Activated CD8-positive, alpha-beta T cell treated with anti-CD3 and anti-CD28 coated beads for 36 hours (primary cell): ENCODE data around the gene PIK3CB. TPM values are rescaled to one million over a fixed set of nuclear protein-coding genes. Genes with fewer than 3 reads are reported as not detected.
"Not testable (repeated sequence)": the region's sequence is repeated elsewhere in the genome, so short reads cannot be mapped to it uniquely, and the experiment has no call there.

ENCODE experiments used
- ATAC-seq: fragments of 200-7000 bp; cut with Tn5 transposase; one replicate; pipeline ENCODE4 v1.10.0; 2021; ENCODE audit warnings: mild to moderate bottlenecking, moderate library complexity
- CTCF ChIA-PET: fragments of 350-600 bp; sonication (Branson Sonifier 250); formaldehyde crosslinking; loops from one replicate; lab custom pipeline; 2021; ENCODE audit warnings: antibody characterized with exemption; lab: Charles Lee
- POLR2A ChIA-PET: fragments of 350-600 bp; sonication (Branson Sonifier 250); formaldehyde crosslinking; loops from one replicate; lab custom pipeline; 2021; ENCODE audit warnings: antibody characterized with exemption; lab: Charles Lee
- DNase-seq: peaks from one replicate; pipeline ENCODE4 v3.0.0-alpha.2; 2020
- H3K27ac Mint-ChIP-seq: one replicate; pipeline ENCODE4 v1.8.0; 2021; ENCODE audit warnings: mild to moderate bottlenecking, mixed read lengths
- H3K27me3 Mint-ChIP-seq: one replicate; pipeline ENCODE4 v1.8.0; 2021; ENCODE audit warnings: mixed read lengths
- H3K36me3 Mint-ChIP-seq: one replicate; pipeline ENCODE4 v1.8.0; 2021; ENCODE audit warnings: low read depth, mixed read lengths
- H3K4me1 Mint-ChIP-seq: one replicate; pipeline ENCODE4 v1.8.0; 2021; ENCODE audit warnings: low read depth, mixed read lengths
- H3K4me3 Mint-ChIP-seq: one replicate; pipeline ENCODE4 v1.8.0; 2021; ENCODE audit warnings: mild to moderate bottlenecking, moderate library complexity, mixed read lengths
- H3K9me3 Mint-ChIP-seq: one replicate; pipeline ENCODE4 v1.8.0; 2021; ENCODE audit warnings: mixed read lengths
- CTCF ChIP-seq: fragments of 200-600 bp; IDR thresholded peaks from one replicate; pipeline ENCODE4 v1.8.0; 2022; ENCODE audit warnings: antibody characterized with exemption, mild to moderate bottlenecking
- intact Hi-C: fragments of 100-400 bp; cut with micrococcal nuclease; formaldehyde crosslinking; loops from one replicate; pipeline ENCODE4 v1.10.0; 2022
- total RNA-seq, 2 experiments: library from RNA; stranded (reverse); gene quantifications; one replicate each; pipeline ENCODE4 v1.2.3, GENCODE V29; 2021

Gene PIK3CB
- total RNA-seq, 2 experiments from 2014 or later = 12.4 to 13.4 TPM

- no peak overlapping the region for H3K4me3 Mint-ChIP-seq
- peaks cover 12% of the 10 kb centered on the region for H3K36me3 Mint-ChIP-seq
- ChIA-PET POLR2A (no interaction called here), CTCF (interaction anchor here (1.0 to 2.2 kb wide), 2 partner anchors 184 to 191 kb away, joined by 4 to 6 read pairs; no protein-coding TSS in a partner anchor)
- intact Hi-C loops = no loop called here
- ATAC-seq (no peak), DNase-seq (no peak)
- TF ChIP-seq CTCF = no peak
- H3K9me3 Mint-ChIP-seq = no peaks in the 10 kb centered on the region
- H3K27me3 Mint-ChIP-seq = no peaks in the 10 kb centered on the region
- H3K27ac Mint-ChIP-seq = no peak overlapping the region
- no peaks in the 10 kb centered on the region for H3K4me1 Mint-ChIP-seq
Measured at GRCh38 chr3:138732456-138732855, 102.3 kb downstream of the PIK3CB start.

DNA sequence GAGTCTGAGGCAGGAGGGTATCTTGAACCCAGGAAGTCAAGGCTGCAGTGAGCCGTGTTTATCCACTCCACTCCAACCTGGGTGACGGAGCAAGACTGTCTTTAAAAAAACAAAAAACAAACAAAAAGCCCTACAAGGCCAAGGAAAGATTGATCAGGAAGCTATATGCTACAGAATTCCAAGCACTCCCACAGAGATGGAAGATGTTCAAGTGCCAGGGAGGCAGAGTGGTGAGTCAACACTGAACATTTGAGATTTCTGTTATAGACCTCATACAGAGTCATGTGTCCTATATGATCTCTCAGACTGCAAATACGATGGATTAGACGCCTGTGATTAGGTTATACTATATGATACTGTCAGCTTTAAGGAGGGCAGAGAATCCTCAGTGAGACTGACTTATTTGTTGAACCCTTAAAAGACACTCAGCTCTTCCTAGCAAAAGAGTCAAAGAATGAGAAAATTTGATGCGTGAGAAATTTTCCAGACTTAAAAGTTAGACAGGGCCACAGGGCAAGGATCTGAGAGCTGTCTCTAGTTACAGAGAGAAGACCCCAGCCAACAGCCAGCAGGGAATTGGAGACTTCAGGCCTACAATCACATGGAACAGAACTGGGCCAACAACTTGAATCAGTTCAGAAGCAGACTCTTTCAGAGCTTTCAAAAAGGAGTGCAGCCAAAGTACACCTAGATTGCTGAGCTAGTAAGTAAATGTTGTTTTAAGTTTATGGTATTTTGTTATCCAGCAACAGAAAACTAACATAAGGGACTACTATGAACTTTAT lies 107.6 kb downstream of the PIK3CB start:
- peaks cover 13% of the 10 kb centered on the region for H3K4me1 Mint-ChIP-seq
- peaks cover 6% of the 10 kb centered on the region for H3K36me3 Mint-ChIP-seq
- no peak overlapping the region for H3K27ac Mint-ChIP-seq
- no peak overlapping the region for H3K4me3 Mint-ChIP-seq
- CTCF ChIA-PET = interaction anchor here (0.9 to 1.0 kb wide), 2 partner anchors 11 to 126 kb away, joined by 3 to 4 read pairs; no protein-coding TSS in a partner anchor
- no peaks in the 10 kb centered on the region for H3K9me3 Mint-ChIP-seq
- DNase-seq (no peak), ATAC-seq (no peak)
- no peak for TF ChIP-seq CTCF
- intact Hi-C loops = no loop called here
- POLR2A ChIA-PET = no interaction called here
- no peaks in the 10 kb centered on the region for H3K27me3 Mint-ChIP-seq

DNA sequence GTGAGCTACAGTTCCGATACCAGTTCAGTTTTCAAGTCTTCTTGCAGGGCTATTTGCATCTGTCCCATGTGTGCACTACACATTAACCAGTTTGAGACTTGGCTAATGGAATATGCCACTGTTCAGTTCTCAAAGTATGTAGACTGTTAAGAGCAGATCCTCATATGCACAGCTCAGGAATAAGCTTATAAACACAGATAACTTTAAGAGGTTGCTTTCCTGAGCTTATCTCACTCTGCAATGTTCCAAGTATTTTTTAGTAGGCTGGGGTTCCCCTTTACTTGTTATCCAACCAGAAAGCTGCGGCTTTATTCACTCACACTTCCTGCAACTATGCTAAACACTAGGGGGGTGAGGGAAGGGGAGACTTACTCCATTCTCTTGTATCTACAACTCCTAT lies 108.7 kb downstream of the PIK3CB start:
- H3K27me3 Mint-ChIP-seq, POLR2A ChIA-PET, H3K9me3 Mint-ChIP-seq, H3K36me3 Mint-ChIP-seq, H3K27ac Mint-ChIP-seq, H3K4me3 Mint-ChIP-seq, DNase-seq, intact Hi-C loops: not testable (repeated sequence)
- ATAC-seq = peak; percentile 45
- H3K4me1 Mint-ChIP-seq = peaks cover 13% of the 10 kb centered on the region
- CTCF ChIA-PET = interaction anchor here (0.9 kb wide), 1 partner anchor 190 kb away, joined by 4 read pairs; no protein-coding TSS in a partner anchor

DNA sequence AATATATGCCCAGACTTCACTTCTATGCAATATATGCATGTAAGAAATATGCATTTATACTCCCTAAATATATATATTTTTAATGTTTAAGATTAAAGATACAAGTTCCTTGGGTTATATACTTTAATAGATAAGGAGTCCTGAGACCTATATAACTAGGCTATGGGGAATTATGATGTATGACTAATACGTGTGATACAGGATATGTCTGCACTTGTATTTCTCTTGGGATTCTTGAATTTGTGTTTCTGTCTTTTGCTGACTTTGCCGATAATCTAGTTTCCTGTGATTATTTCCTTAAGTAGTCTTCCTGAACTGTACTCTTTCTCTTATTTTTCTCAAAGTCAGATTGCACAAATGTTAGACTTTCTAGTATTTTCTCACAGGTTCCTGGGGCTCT lies 109.6 kb downstream of the PIK3CB start:
- H3K27me3 Mint-ChIP-seq = no peaks in the 10 kb centered on the region
- no peak overlapping the region for H3K4me3 Mint-ChIP-seq
- POLR2A ChIA-PET = no interaction called here
- CTCF ChIA-PET = interaction anchor here (1.4 kb wide), 1 partner anchor 191 kb away, joined by 5 read pairs; no protein-coding TSS in a partner anchor
- TF ChIP-seq CTCF = no peak
- no peak overlapping the region for H3K27ac Mint-ChIP-seq
- no peak for ATAC-seq
- intact Hi-C loops = no loop called here
- DNase-seq = no peak
- H3K9me3 Mint-ChIP-seq = no peaks in the 10 kb centered on the region
- H3K4me1 Mint-ChIP-seq = peaks cover 13% of the 10 kb centered on the region
- H3K36me3 Mint-ChIP-seq = peaks cover 4% of the 10 kb centered on the region

DNA sequence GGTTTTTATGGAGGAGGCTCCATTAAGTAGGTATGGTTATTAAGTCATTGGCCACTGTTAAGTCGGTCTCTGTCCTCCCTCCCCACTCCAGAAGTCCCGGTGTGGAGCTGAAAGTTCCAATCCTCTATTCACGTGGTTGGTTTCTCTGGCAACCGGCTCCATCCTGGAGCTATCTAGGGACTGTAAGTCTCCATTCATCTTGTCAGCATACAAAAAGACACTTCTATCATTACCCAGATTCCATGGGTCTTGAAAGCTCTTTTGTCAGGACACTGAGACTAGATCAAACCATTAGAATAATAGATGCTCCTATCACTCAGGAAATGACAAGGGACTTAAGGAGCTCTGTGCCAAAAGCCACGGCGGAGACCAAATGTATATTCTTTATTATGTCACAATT lies 110.3 kb downstream of the PIK3CB start:
- no peak for ATAC-seq
- no peaks in the 10 kb centered on the region for H3K9me3 Mint-ChIP-seq
- no peak for TF ChIP-seq CTCF
- peaks cover 13% of the 10 kb centered on the region for H3K4me1 Mint-ChIP-seq
- peaks cover 3% of the 10 kb centered on the region for H3K36me3 Mint-ChIP-seq
- no peak for DNase-seq
- CTCF ChIA-PET = interaction anchor here (1.4 kb wide), 1 partner anchor 192 kb away, joined by 5 read pairs; no protein-coding TSS in a partner anchor
- POLR2A ChIA-PET = interaction anchor here (0.6 kb wide), 1 partner anchor 51 kb away, joined by 3 read pairs; no protein-coding TSS in a partner anchor
- H3K27ac Mint-ChIP-seq = no peak overlapping the region
- intact Hi-C loops = no loop called here
- no peaks in the 10 kb centered on the region for H3K27me3 Mint-ChIP-seq
- H3K4me3 Mint-ChIP-seq = no peak overlapping the region
